8988T (cell line): ENCODE measurements around the gene B3GNT3.

Experiments
- DNase-seq: peaks from one replicate; pipeline ENCODE4 v3.0.0; 2011

B3GNT3 gene

GRCh38 chr19:17862711-17863519 lies 68.0 kb downstream of the B3GNT3 start:
- DNase-seq: no peak
